K562 (cell line): ENCODE measurements around the gene NTRK3. TPM values are rescaled to one million over a fixed set of nuclear protein-coding genes. Genes with fewer than 3 reads are reported as not detected.

ENCODE experiments used
- ATAC-seq: fragments of 200-7000 bp; cut with Tn5 transposase; 3 replicates; pipeline ENCODE4 v1.9.1; 2020; ENCODE audit warnings: moderate library complexity
- BruUV-seq: library from RNA; stranded (reverse); fragments of 400-500 nt; replicated peaks from 2 replicates; lab custom pipeline; 2021; lab: Mats Ljungman, UMichigan
- CTCF ChIA-PET: fragments of 300-600 bp; formaldehyde crosslinking; extraction: SDS; loops from one replicate; lab custom pipeline; 2021; ENCODE audit warnings: low intra/inter-chr PET ratio; lab: Yijun Ruan, JAX
- POLR2A ChIA-PET: fragments of 300-600, 350-650 bp; sonication (Branson Sonifier 250); formaldehyde crosslinking; extraction: SDS; loops from one replicate; lab custom pipeline; 2021; ENCODE audit warnings: antibody characterized with exemption, inconsistent platforms; lab: Yijun Ruan, JAX
- DNase-seq, 4 experiments: peaks; one replicate each; pipeline versions ENCODE4 v3.0.0 to v3.0.0-alpha.2; 2011 to 2018; ENCODE audit warnings: low spot score in 3 of 4, mixed read lengths in 3 of 4; ENCODE audit errors: extremely low read depth in 1 of 4
- FAIRE-seq: peaks from 2 replicates; lab custom pipeline; 2011; peaks lifted over from hg19 to GRCh38; lab: Jason Lieb, UNC
- H2AFZ ChIP-seq: 2 replicates; pipeline ENCODE4 v1.6.0; 2011; ENCODE audit warnings: low read depth, low read length, control low read depth, inconsistent platforms
- H3K27ac ChIP-seq: fragments of 200-600 bp; 3 replicates; pipeline ENCODE4 v1.8.0; 2011; ENCODE audit warnings: low read depth, mild to moderate bottlenecking, control low read depth, inconsistent platforms, low read length, moderate library complexity, mixed read lengths; ENCODE audit errors: extremely low read depth
- H3K27me3 ChIP-seq, 2 experiments: fragments of 300-600 bp in 1 of 2; 2 replicates in 1 of 2; 3 replicates in 1 of 2; pipeline versions ENCODE4 v1.6.0 to v1.8.0; 2011; ENCODE audit warnings: inconsistent platforms in 2 of 2, low read length in 2 of 2, mild to moderate bottlenecking in 1 of 2, mixed read lengths in 1 of 2, moderate library complexity in 1 of 2; ENCODE audit not compliant: control insufficient read depth in 2 of 2, insufficient read depth in 2 of 2
- H3K36me3 ChIP-seq: fragments of 300-600 bp; 3 replicates; pipeline ENCODE4 v1.8.0; 2011; ENCODE audit warnings: mild to moderate bottlenecking, low read length, inconsistent platforms; ENCODE audit not compliant: control insufficient read depth, insufficient read depth
- H3K4me1 ChIP-seq, 2 experiments: fragments of 200-600 bp in 1 of 2; replicated peaks in 1 of 2; 2 replicates in 1 of 2; 3 replicates in 1 of 2; pipeline versions ENCODE4 v1.5.1 to v1.8.0; 2011; ENCODE audit warnings: inconsistent platforms in 2 of 2, low read length in 2 of 2, mild to moderate bottlenecking in 1 of 2, mixed read lengths in 1 of 2, moderate library complexity in 1 of 2; ENCODE audit not compliant: control insufficient read depth in 2 of 2, insufficient read depth in 2 of 2
- H3K4me2 ChIP-seq: 2 replicates; pipeline ENCODE4 v1.6.1; 2011; ENCODE audit warnings: low read length, control low read depth, inconsistent platforms, mixed read lengths; ENCODE audit not compliant: insufficient read depth
- H3K4me3 ChIP-seq: fragments of 200-600 bp; sonication (generic), shearing (Covaris generic); 2 replicates; pipeline ENCODE4 v1.5.1; 2016; ENCODE audit warnings: control low read depth, inconsistent platforms
- H3K79me2 ChIP-seq: fragments of 200-600 bp; 3 replicates; pipeline ENCODE4 v1.8.0; 2011; ENCODE audit warnings: low read length, inconsistent platforms; ENCODE audit not compliant: control insufficient read depth, insufficient read depth
- H3K9ac ChIP-seq, 2 experiments: 2 replicates each; pipeline versions ENCODE4 v1.6.0 to v1.6.1; 2011; ENCODE audit warnings: low read depth in 2 of 2, low read length in 2 of 2, control low read depth in 1 of 2, inconsistent platforms in 1 of 2, mild to moderate bottlenecking in 1 of 2, mixed read lengths in 1 of 2; ENCODE audit not compliant: insufficient read depth in 1 of 2
- H3K9me1 ChIP-seq: one replicate; pipeline ENCODE4 v1.6.0; 2011; ENCODE audit warnings: inconsistent platforms, mild to moderate bottlenecking, low read length, moderate library complexity; ENCODE audit not compliant: control insufficient read depth, insufficient read depth
- H3K9me3 ChIP-seq: replicated peaks from 2 replicates; pipeline ENCODE4 v1.5.1; 2011; ENCODE audit warnings: low read depth, low read length, inconsistent platforms; ENCODE audit not compliant: control insufficient read depth, insufficient read depth
- H4K20me1 ChIP-seq: replicated peaks from 2 replicates; pipeline ENCODE4 v1.6.1; 2011; ENCODE audit warnings: low read length, inconsistent platforms, mixed read lengths; ENCODE audit not compliant: control insufficient read depth, insufficient read depth
- CBX3 ChIP-seq, 2 experiments: IDR thresholded peaks; 1 replicate in 1 of 2; 2 replicates in 1 of 2; pipeline ENCODE4 v1.6.1; 2012; ENCODE audit warnings: inconsistent platforms in 2 of 2, low read length in 2 of 2, borderline replicate concordance in 1 of 2, control low read depth in 1 of 2
- CTCF ChIP-seq, 3 experiments: IDR thresholded peaks in 2 of 3; conservative IDR thresholded peaks in 1 of 3; 2 replicates each; pipeline ENCODE4 v1.5.1; 2011 to 2012; ENCODE audit warnings: low read length in 3 of 3, mild to moderate bottlenecking in 3 of 3, control low read depth in 2 of 3, improper control_type of control experiment in 1 of 3, inconsistent platforms in 1 of 3, low read depth in 1 of 3, mixed read lengths in 1 of 3, moderate library complexity in 1 of 3; ENCODE audit not compliant: insufficient read depth in 2 of 3
- WGBS: fragments of 100-300 bp; shearing (Covaris generic); methylation state at CpG from one replicate; pipeline ENCODE4 v1.1.6; 2016; ENCODE audit warnings: low coverage, mixed read lengths; ENCODE audit not compliant: insufficient coverage; ENCODE audit errors: missing lambda C conversion rate; 5-methylcytosine and 5-hydroxymethylcytosine counted together
- in situ Hi-C: fragments of 300-500 bp; cut with MboI; formaldehyde crosslinking; loops from 4 replicates; pipeline ENCODE4 v1.15.0; 2018; ENCODE audit warnings: inconsistent platforms, mixed read lengths
- intact Hi-C: fragments of 100-400 bp; cut with micrococcal nuclease; formaldehyde crosslinking; loops from 2 replicates; pipeline ENCODE4 v1.14.2; 2022
- polyA plus RNA-seq, 8 experiments: library from polyadenylated mRNA; depleted of rRNA in 4 of 8; stranded (reverse) in 5 of 8; unstranded in 3 of 8; fragments of >200 nt; fragmentation: Nextera tagmentation in 2 of 8; fragmentation: Illumina TruSeq in 1 of 8; extraction: Ambion mirVana in 2 of 8; extraction: Trizol in 1 of 8; gene quantifications; 2 replicates each; pipeline versions ENCODE4 v1.2.1 to v1.2.3, GENCODE V29; 2011 to 2014; ENCODE audit warnings: inconsistent platforms in 1 of 8, missing spikeins in 1 of 8
- total RNA-seq, 7 experiments: library from RNA; depleted of rRNA in 6 of 7; stranded (reverse); fragments of >200 nt in 6 of 7; fragmentation: Illumina TruSeq in 2 of 7; extraction: Trizol in 2 of 7; gene quantifications; 2 replicates each; pipeline versions ENCODE4 v1.2.1 to v1.2.3, GENCODE V29; 2011 to 2021; ENCODE audit warnings: low replicate concordance in 1 of 7

Gene NTRK3
- total and polyA plus RNA-seq, 9 of the 15 experiments (the other 6 are each of a cell fraction or from before 2014, with no cell fraction given) = 0.11 to 0.13 TPM; not detected in 7

DNA sequence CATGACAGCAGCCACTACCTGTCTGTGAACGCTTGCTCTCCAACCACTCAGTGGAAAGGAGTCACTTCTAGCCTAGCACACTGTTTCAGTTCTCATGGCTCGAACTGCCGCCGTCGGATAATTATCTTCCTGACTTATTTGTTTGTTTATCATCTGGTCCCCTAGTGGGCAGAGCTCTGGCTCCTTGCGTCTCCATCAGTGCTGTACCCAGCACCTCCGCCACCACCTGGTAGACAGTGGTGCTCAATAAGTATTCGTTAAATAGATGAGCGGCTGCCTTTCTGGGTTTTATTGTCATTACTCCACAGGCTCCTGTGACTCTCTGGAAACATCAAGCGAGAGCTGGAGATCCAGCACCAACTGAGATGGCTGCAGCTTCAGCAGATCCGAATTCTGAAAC is 297.5 kb downstream of the NTRK3 start:
- DNase-seq = peak in 1 of 4 experiments; percentile 5
- no peak overlapping the region for H2AFZ ChIP-seq
- H3K9me1 ChIP-seq = no peaks in the 10 kb centered on the region
- H3K27ac ChIP-seq = no peak overlapping the region
- no TSS peak for BruUV-seq
- H3K9me3 ChIP-seq = no peaks in the 10 kb centered on the region
- no peaks in the 10 kb centered on the region for H3K79me2 ChIP-seq
- peak in 2 of 3 experiments; percentile 10 to 55; a peak in 2 of 6 replicates for TF ChIP-seq CTCF (IDR thresholded peaks at IDR 0.05 in 2 of 3, conservative IDR thresholded peaks at IDR 0.05 in 1 of 3; ENCODE audit: insufficient read depth in 2 of 3, low read depth in 1 of 3, low read length in 3 of 3)
- no peak for TF ChIP-seq CBX3 (IDR thresholded peaks at IDR 0.05; ENCODE audit: borderline replicate concordance in 1 of 2, low read length in 2 of 2)
- no peak overlapping the region for H3K9ac ChIP-seq
- no peak overlapping the region for H3K4me3 ChIP-seq
- no peaks in the 10 kb centered on the region for H4K20me1 ChIP-seq
- H3K27me3 ChIP-seq = peaks cover 2 to 14% of the 10 kb centered on the region in 2 experiments; a peak in 3 of 5 replicates
- H3K4me2 ChIP-seq = no peak overlapping the region
- ATAC-seq = peak; percentile 48; the same call in 1 of the 3 replicates
- CTCF ChIA-PET = no interaction called here
- POLR2A ChIA-PET = no interaction called here
- no peaks in the 10 kb centered on the region for H3K36me3 ChIP-seq
- FAIRE-seq = no peak
- in situ Hi-C loops (no loop called here), intact Hi-C loops (no loop called here)
- WGBS = 0% methylated on average over 11 of the region's 11 CpGs
- H3K4me1 ChIP-seq = no peaks in the 10 kb centered on the region
